Measurements from ENCODE around the gene HIVEP3.

Gene HIVEP3

DNA sequence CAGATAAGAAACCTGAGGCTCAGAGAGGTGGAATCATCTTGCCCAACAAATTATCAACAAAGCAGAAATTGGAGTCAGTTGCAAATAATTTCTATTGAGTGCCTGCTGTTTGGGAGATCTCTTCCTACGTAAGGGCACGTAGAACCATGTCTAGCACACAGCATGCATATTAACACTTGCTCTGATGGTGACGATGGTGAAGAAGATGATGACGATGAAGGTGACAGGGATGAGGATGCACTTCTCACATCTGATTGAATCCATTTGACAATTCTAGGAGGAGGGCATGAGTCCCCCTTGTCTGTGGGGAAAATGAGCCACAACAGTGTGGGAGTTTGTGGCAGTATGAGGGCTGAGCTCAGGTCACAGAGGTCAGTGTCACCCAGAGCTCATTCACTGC is 183.6 kb downstream of the HIVEP3 start:
- no peak for DNase-seq (ENCODE audit: low read depth in 2 of 3, low spot score in 2 of 3)

- no peak for DNase-seq (ENCODE audit: low read depth in 2 of 3, low spot score in 2 of 3)
These were observed 184.3 kb downstream of the HIVEP3 start for GRCh38 chr1:41734201-41734970.

GRCh38 chr1:41733725-41734124 is 185.0 kb downstream of the HIVEP3 start:
- DNase-seq (ENCODE audit: low read depth in 2 of 3, low spot score in 2 of 3): no peak

- no peak for DNase-seq (ENCODE audit: low read depth in 2 of 3, low spot score in 2 of 3)
These were observed 185.7 kb downstream of the HIVEP3 start for GRCh38 chr1:41733021-41733420.

DNA sequence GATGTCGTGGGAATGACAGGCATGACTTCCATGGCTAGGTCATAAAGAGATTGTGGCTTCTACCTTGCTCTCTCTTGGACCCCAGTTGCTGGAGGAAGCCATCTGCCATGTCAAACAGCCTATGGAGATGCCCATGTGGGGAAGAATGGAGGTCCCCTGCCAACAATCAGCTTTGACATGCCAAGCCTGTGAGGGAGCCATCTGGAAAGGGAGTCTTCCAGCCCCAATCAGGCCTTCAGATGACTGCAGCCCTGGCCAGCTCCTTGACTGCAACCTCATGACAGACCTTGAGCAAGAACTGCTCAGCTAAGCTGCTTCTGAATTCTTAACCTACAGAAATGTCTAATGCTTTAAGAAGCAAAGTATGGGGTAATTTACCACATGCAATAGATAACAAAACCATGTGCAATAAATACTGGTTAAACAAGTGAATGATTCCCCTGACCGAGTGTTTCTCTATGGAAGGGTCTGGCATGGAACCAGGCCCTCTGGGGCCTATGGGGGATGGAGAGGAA is 187.1 kb downstream of the HIVEP3 start:
- no peak for DNase-seq (ENCODE audit: low read depth in 2 of 3, low spot score in 2 of 3)

GRCh38 chr1:41730806-41731205 is 187.9 kb downstream of the HIVEP3 start:
- DNase-seq (ENCODE audit: low read depth in 2 of 3, low spot score in 2 of 3): no peak

- peak in 2 of 3 experiments; percentile 52 to 73 for DNase-seq (ENCODE audit: low read depth in 2 of 3, low spot score in 2 of 3)
These were observed 190.1 kb downstream of the HIVEP3 start for GRCh38 chr1:41728403-41729202.

DNA sequence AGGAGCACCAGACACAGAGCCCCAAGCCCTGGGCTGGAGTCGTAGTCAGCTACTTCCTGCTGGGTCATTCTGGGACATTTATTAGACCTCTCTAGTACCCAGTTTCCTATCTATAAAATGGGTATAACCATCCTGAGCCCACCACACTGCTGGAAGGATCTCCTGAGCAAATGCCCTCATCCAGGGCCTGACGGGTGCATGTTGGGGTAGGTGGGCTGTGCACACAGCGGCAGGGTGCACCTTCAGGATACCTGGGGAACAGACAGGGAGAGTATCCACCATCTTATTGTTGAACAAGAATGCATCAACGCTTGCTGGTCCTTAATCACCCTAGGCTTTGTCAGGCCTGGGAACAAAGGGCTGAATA is 191.0 kb downstream of the HIVEP3 start:
- DNase-seq (ENCODE audit: low read depth in 2 of 3, low spot score in 2 of 3): no peak

- DNase-seq (ENCODE audit: low read depth in 2 of 3, low spot score in 2 of 3): no peak
These were observed 191.6 kb downstream of the HIVEP3 start for GRCh38 chr1:41726899-41727748.

- no peak for DNase-seq (ENCODE audit: low read depth in 2 of 3, low spot score in 2 of 3)
These were observed 192.4 kb downstream of the HIVEP3 start for GRCh38 chr1:41726292-41726691.

- DNase-seq (ENCODE audit: low read depth in 2 of 3, low spot score in 2 of 3): no peak
These were observed 193.8 kb downstream of the HIVEP3 start for GRCh38 chr1:41724926-41725325.

GRCh38 chr1:41724248-41724647 is 194.5 kb downstream of the HIVEP3 start:
- no peak for DNase-seq (ENCODE audit: low read depth in 2 of 3, low spot score in 2 of 3)

DNA sequence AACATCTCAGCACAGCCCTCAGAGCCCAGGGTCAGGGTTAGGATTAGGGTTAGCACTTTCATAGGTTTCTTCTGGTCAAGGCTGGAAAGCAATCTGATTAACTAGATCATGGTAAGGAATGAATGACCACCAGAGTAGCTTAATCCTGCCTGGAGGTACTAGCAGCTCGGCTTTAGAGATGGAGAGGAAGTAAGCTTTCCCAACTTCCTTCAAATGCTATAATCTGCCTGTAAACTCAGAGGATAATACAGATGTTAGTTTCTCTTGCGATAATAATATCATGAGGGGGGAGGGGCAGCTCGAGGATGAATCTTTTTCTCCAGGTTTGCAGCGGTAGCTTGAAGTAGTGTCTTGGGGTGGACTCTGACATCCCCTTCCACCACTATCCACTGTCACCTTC is 194.9 kb downstream of the HIVEP3 start:
- DNase-seq (ENCODE audit: low read depth in 2 of 3, low spot score in 2 of 3): no peak

GRCh38 chr1:41722184-41722583 is 196.5 kb downstream of the HIVEP3 start:
- DNase-seq (ENCODE audit: low read depth in 2 of 3, low spot score in 2 of 3): no peak

DNA sequence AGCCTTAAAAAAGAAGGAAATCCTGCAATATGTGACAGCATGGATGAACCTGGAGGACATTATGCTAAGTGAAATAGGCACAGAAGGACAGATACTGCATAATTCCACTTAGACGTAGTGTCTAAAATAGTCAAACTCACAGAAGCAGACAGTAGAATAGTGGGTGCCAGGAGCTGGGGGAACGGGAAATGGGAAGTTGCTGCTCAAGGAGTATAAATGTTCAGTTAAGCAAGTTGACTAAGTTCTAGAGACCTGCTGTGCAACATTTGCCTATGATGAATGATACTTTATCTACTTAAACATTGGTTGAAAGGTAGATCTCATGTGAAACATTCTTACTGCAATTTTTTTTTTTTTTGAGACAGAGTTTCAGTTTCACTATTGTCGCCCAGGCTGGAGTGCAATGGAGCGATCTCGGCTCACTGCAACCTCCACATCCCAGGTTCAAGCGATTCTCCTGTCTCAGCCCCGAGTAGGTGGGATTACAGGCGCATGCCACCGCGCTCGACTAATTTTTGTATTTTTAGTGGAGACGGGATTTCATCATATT is 197.8 kb downstream of the HIVEP3 start:
- DNase-seq (ENCODE audit: low read depth in 2 of 3, low spot score in 2 of 3): no peak

DNA sequence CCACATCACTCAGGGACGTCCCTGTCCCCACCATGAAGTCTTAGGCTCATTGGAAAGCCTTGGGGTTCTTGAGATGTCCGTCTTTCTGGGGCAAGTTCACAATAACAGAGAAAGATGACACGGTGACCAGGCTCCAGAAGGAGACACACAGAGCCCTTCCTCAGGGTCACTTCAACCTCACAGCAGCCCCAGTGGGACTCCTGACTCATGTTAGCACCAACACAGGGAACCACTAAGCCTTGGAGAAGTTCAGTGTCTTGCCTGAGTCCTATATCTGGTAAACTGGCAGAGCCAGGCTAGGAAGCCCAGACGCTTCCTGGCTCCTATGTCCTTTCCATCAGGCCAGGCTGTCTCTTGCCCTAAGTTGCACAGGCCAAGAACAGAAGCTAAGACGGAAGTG is 199.1 kb downstream of the HIVEP3 start:
- DNase-seq (ENCODE audit: low read depth in 2 of 3, low spot score in 2 of 3): no peak

DNA sequence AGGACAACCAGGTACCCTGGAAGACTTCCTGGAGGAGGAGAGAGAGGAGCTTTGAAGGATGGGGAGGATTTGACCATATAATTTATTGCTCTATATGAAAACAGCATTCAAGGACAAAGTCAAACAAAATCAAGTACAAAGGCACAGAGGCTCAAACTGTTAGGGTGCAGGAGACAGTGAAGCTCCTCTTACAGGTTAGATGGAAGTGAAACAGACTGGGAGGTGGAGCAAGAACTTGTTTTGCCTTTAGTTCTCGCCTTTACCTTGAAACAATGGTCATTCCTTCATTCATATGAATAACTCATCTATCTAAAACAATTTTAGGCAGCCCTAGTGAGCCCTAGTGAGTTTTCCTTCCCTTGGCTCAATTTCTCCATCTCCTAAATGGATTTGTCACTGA is 199.6 kb downstream of the HIVEP3 start:
- no peak for DNase-seq (ENCODE audit: low read depth in 2 of 3, low spot score in 2 of 3)

GRCh38 chr1:41718497-41718896 is 200.2 kb downstream of the HIVEP3 start:
- no peak for DNase-seq (ENCODE audit: low read depth in 2 of 3, low spot score in 2 of 3)

DNA sequence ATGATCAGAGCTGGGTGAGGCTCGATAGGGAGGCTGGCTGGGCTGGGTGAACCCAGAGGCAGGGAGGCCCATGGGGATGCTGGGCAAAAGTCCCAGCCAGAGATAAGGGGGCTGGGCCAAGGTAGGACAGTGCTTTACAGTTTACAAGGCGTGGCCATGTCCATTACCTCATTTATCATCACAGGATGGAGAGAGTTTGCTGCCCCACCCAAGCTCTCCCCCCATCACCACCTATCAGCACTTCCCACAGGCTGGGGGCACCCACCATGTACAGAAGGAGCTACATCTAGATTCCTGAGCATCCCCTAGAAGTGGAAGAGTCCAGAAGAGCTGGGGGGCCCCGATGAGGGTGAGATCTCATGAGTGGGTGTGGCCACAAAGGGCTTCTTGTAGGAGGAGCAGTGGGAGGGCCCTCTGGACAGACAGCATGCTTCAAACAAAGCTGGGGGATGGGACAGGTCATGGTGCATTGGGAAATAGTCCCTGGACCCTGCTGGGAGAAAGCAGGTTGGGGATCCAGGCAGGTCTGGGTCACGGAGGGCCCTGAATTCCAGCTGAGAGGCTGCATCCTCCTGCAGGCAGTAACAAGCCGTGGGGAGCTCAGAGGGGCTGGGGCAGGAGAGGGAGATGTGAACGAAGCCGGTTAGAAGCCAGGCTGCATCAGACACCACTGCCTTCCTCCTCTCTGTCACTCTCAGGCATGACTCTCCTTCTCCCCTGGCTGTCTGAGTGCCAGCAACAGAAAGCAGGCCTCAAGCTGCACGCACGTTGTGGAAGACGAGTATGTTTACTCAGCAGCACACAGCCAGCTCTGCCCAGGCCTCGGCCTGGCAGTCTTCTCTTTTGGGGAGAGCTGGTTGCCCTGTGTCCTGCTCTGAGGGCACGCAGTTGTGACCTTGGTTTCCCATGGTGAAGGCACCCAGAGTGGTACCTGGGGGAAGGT is 202.3 kb downstream of the HIVEP3 start:
- DNase-seq (ENCODE audit: low read depth in 2 of 3, low spot score in 2 of 3): no peak
